ENCODE measurements around the gene SNTB2. TPM values are rescaled to one million over a fixed set of nuclear protein-coding genes. Genes with fewer than 3 reads are reported as not detected.
A peak's percentile ranks its signal among the peaks of the same experiment; 100 is the strongest.

The SNTB2 gene
- total and polyA plus RNA-seq, 9 of the 15 experiments (the other 6 are each of a cell fraction or from before 2014, with no cell fraction given), result 1.2 to 13.7 (median 5.7) TPM

- TF ChIP-seq, protein P1, sequence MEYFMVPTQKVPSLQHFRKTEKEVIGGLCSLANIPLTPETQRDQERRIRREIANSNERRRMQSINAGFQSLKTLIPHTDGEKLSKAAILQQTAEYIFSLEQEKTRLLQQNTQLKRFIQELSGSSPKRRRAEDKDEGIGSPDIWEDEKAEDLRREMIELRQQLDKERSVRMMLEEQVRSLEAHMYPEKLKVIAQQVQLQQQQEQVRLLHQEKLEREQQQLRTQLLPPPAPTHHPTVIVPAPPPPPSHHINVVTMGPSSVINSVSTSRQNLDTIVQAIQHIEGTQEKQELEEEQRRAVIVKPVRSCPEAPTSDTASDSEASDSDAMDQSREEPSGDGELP (CRISPR knock-in tag; IDR thresholded peaks at IDR 0.05; ENCODE audit: borderline replicate concordance), result 0 out of 2 replicates have a peak, but pooled peaks have one; percentile 23
- TF ChIP-seq JUNB (CRISPR knock-in tag; conservative IDR thresholded peaks at IDR 0.05) (no peak), KAT2B (IDR thresholded peaks at IDR 0.05; ENCODE audit: low read depth, low read length) (no peak), U2AF2 (optimal IDR thresholded peaks at IDR 0.05; ENCODE audit: low read depth, low read length) (no peak), ZNF79 (CRISPR knock-in tag; IDR thresholded peaks at IDR 0.05; ENCODE audit: low read depth) (no peak), KDM5B (IDR thresholded peaks at IDR 0.05; ENCODE audit: insufficient replicate concordance, low read depth, low read length) (peak; percentile 31), NFE2 (IDR thresholded peaks at IDR 0.05; ENCODE audit: low read depth) (no peak)
- TF ChIP-seq, protein P2, sequence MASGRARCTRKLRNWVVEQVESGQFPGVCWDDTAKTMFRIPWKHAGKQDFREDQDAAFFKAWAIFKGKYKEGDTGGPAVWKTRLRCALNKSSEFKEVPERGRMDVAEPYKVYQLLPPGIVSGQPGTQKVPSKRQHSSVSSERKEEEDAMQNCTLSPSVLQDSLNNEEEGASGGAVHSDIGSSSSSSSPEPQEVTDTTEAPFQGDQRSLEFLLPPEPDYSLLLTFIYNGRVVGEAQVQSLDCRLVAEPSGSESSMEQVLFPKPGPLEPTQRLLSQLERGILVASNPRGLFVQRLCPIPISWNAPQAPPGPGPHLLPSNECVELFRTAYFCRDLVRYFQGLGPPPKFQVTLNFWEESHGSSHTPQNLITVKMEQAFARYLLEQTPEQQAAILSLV (tag; IDR thresholded peaks at IDR 0.05), result no peak
- TF ChIP-seq, protein P3, sequence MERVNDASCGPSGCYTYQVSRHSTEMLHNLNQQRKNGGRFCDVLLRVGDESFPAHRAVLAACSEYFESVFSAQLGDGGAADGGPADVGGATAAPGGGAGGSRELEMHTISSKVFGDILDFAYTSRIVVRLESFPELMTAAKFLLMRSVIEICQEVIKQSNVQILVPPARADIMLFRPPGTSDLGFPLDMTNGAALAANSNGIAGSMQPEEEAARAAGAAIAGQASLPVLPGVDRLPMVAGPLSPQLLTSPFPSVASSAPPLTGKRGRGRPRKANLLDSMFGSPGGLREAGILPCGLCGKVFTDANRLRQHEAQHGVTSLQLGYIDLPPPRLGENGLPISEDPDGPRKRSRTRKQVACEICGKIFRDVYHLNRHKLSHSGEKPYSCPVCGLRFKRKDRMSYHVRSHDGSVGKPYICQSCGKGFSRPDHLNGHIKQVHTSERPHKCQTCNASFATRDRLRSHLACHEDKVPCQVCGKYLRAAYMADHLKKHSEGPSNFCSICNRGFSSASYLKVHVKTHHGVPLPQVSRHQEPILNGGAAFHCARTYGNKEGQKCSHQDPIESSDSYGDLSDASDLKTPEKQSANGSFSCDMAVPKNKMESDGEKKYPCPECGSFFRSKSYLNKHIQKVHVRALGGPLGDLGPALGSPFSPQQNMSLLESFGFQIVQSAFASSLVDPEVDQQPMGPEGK (CRISPR knock-in tag; IDR thresholded peaks at IDR 0.05; ENCODE audit: borderline replicate concordance), result no peak
- TF ChIP-seq, protein P4, sequence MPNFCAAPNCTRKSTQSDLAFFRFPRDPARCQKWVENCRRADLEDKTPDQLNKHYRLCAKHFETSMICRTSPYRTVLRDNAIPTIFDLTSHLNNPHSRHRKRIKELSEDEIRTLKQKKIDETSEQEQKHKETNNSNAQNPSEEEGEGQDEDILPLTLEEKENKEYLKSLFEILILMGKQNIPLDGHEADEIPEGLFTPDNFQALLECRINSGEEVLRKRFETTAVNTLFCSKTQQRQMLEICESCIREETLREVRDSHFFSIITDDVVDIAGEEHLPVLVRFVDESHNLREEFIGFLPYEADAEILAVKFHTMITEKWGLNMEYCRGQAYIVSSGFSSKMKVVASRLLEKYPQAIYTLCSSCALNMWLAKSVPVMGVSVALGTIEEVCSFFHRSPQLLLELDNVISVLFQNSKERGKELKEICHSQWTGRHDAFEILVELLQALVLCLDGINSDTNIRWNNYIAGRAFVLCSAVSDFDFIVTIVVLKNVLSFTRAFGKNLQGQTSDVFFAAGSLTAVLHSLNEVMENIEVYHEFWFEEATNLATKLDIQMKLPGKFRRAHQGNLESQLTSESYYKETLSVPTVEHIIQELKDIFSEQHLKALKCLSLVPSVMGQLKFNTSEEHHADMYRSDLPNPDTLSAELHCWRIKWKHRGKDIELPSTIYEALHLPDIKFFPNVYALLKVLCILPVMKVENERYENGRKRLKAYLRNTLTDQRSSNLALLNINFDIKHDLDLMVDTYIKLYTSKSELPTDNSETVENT (CRISPR knock-in tag; IDR thresholded peaks at IDR 0.05), result 0 out of 2 replicates have a peak, but pooled peaks have one; percentile 20
Observed at GRCh38 chr16:69328854-69329316, 141.9 kb downstream of the SNTB2 start (continued).

Data from K562 (cell line).